Calu3 (cell line): Measurements from ENCODE around the gene DDX10. TPM values are rescaled to one million over a fixed set of nuclear protein-coding genes. Genes with fewer than 3 reads are reported as not detected.

Source experiments
- BruUV-seq: library from RNA; stranded (reverse); fragments of 400-500 nt; replicated peaks from 2 replicates; lab custom pipeline; 2021; lab: Mats Ljungman, UMichigan
- CTCF ChIA-PET: fragments of 300-600 bp; sonication (Branson Sonifier 250); formaldehyde crosslinking; loops from one replicate; lab custom pipeline; 2022; ENCODE audit warnings: antibody characterized with exemption; lab: Charles Lee
- DNase-seq: peaks from one replicate; pipeline ENCODE4 v3.0.0; 2022
- H3K27ac Mint-ChIP-seq: one replicate; pipeline ENCODE4 v1.8.0; 2022; ENCODE audit warnings: mixed read lengths; ENCODE audit not compliant: unreplicated experiment
- H3K27me3 Mint-ChIP-seq: one replicate; pipeline ENCODE4 v1.8.0; 2022; ENCODE audit warnings: mixed read lengths; ENCODE audit not compliant: unreplicated experiment
- H3K36me3 Mint-ChIP-seq: one replicate; pipeline ENCODE4 v1.8.0; 2022; ENCODE audit warnings: mild to moderate bottlenecking, moderate library complexity, mixed read lengths; ENCODE audit not compliant: insufficient read depth, unreplicated experiment
- H3K4me1 Mint-ChIP-seq: one replicate; pipeline ENCODE4 v1.8.0; 2022; ENCODE audit warnings: mild to moderate bottlenecking, low read depth, mixed read lengths; ENCODE audit not compliant: unreplicated experiment
- H3K4me3 Mint-ChIP-seq: one replicate; pipeline ENCODE4 v1.8.0; 2022; ENCODE audit warnings: mild to moderate bottlenecking, low read depth, moderate library complexity, mixed read lengths; ENCODE audit not compliant: unreplicated experiment
- H3K9me3 Mint-ChIP-seq: one replicate; pipeline ENCODE4 v1.8.0; 2022; ENCODE audit warnings: low read depth, mixed read lengths; ENCODE audit not compliant: unreplicated experiment
- CTCF ChIP-seq: fragments of 200-600 bp; IDR thresholded peaks from one replicate; pipeline ENCODE4 v1.8.0; 2022; ENCODE audit warnings: antibody characterized with exemption; ENCODE audit not compliant: unreplicated experiment
- intact Hi-C: fragments of 100-400 bp; cut with micrococcal nuclease; formaldehyde crosslinking; loops from one replicate; pipeline ENCODE4 v1.10.0; 2022; ENCODE audit not compliant: unreplicated experiment
- total RNA-seq: library from RNA; stranded (reverse); gene quantifications from 2 replicates; pipeline ENCODE4 v1.2.3, GENCODE V29; 2022

Gene DDX10
- total RNA-seq, 1 experiment from 2014 or later = 31.2 TPM

DNA sequence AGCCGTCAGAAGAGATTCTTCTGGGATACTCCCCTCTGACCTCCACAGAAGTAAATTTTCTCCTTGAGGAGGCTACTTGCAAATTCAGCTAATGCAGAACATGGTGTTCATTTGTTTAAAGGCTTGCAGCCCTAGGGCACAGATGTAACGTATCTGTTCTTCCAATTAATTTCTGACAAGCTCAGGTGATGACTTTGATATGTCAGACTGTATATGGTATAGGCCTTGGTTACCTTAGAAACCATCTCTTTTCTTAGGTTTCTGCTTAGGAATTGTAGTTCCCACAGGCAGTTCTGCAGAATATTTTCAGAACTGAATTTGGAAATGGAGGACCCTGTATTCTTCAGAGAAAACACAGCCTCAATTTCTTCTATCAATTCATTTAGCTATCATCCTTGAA lies 117.1 kb downstream of the DDX10 start:
- intact Hi-C loops = loop anchor here (10.0 kb wide), 1 partner anchor 93 kb away; no protein-coding TSS in a partner anchor
- Mint-ChIP-seq H3K9me3 (peaks cover 5% of the 10 kb centered on the region), H3K4me1 (peaks cover 31% of the 10 kb centered on the region), H3K27ac (no peak overlapping the region), H3K4me3 (no peak overlapping the region), H3K27me3 (no peaks in the 10 kb centered on the region), H3K36me3 (no peaks in the 10 kb centered on the region)
- BruUV-seq = no TSS peak
- CTCF ChIA-PET = no interaction called here
- TF ChIP-seq CTCF = no peak
- no peak for DNase-seq

DNA sequence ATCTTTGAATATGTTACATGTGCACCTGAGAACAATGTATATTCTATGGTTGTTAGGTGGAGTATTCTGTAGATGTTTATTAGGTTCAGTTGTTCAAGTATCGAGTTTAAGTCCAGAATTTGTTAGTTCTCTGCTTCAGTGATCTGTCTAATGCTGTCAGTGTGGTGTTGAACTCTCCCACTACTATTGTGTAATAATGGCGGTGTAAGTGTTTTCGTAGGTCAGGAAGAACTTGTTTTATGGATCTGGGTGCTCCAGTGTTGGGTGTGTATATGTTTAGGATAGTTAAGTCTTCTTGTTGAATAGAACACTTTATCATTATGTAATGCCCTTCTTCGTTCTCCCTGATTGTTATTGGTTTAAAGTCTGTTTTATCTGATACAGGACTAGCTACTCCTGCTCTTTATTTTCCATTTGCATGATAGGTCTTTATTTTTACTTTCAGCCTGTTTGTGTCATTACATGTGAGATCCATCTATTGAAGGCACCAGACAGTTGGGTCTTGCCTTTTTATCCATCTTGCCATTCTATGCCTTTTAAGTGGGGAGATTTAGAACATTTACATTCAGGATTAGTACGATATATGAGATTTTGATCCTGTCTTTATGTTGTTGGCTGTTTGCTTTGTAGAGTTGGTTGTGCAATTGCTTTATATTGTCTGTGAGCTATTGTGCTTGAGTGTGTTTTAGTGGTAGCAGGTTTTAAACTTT lies 121.6 kb downstream of the DDX10 start:
- Mint-ChIP-seq H3K27ac (peak overlapping the region; percentile 9), H3K36me3 (no peaks in the 10 kb centered on the region), H3K9me3 (peaks cover 3% of the 10 kb centered on the region), H3K27me3 (no peaks in the 10 kb centered on the region), H3K4me1 (peaks cover 36% of the 10 kb centered on the region), H3K4me3 (no peak overlapping the region)
- no peak for DNase-seq
- TF ChIP-seq CTCF = no peak
- CTCF ChIA-PET = interaction anchor here (0.6 kb wide), 1 partner anchor 169 kb away, joined by 4 read pairs; no protein-coding TSS in a partner anchor
- intact Hi-C loops = loop anchor here (10.0 kb wide), 1 partner anchor 88 kb away; no protein-coding TSS in a partner anchor
- BruUV-seq = no TSS peak

GRCh38 chr11:108787105-108787504 lies 122.2 kb downstream of the DDX10 start:
- DNase-seq = no peak
- intact Hi-C loops = loop anchor here (10.0 kb wide), 1 partner anchor 88 kb away; no protein-coding TSS in a partner anchor
- no TSS peak for BruUV-seq

DNA sequence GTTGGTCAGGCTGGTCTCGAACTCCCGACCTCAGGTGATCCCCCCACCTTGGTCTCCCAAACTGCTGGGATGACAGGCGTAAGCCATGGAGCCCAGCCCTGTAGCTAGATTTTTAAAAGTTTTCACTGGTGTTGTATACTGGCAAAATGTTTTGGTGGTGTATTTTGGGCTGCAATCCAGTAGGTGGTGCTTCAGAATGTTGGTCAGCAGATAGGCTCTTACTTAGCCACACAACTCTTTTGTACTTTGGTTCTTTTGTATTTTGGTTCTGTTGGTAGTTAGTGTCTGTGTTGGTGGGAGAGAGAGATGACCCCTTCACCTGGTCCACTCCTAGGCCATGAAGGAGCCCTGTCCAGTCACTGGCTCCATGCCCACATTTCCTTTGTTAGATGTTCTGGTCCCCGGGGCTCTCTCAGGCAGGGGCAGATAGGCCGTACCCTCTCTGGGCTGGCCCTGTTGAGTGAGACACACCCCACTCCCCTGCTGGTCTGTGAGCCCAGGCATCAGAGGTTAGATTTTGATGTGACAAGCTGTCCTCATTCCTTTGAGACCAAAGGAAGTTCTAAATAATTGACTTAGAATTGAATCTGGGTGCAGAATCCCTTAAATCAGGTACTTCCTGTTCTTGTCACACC lies 123.8 kb downstream of the DDX10 start:
- TF ChIP-seq CTCF = no peak
- intact Hi-C loops = loop anchor here (10.0 kb wide), 1 partner anchor 86 kb away; no protein-coding TSS in a partner anchor
- H3K27me3 Mint-ChIP-seq = no peaks in the 10 kb centered on the region
- no peak overlapping the region for H3K4me3 Mint-ChIP-seq
- no peaks in the 10 kb centered on the region for H3K36me3 Mint-ChIP-seq
- no TSS peak for BruUV-seq
- peaks cover 3% of the 10 kb centered on the region for H3K9me3 Mint-ChIP-seq
- peak; percentile 6 for DNase-seq
- peaks cover 36% of the 10 kb centered on the region for H3K4me1 Mint-ChIP-seq
- CTCF ChIA-PET = no interaction called here
- H3K27ac Mint-ChIP-seq = no peak overlapping the region

More at GRCh38 chr11:108787105-108787504, 122.2 kb downstream of the DDX10 start:
- Mint-ChIP-seq H3K27me3 (no peaks in the 10 kb centered on the region), H3K27ac (peak overlapping the region; percentile 9), H3K4me3 (no peak overlapping the region), H3K4me1 (peaks cover 36% of the 10 kb centered on the region), H3K9me3 (peaks cover 3% of the 10 kb centered on the region), H3K36me3 (no peaks in the 10 kb centered on the region)
- TF ChIP-seq CTCF = no peak
- CTCF ChIA-PET = no interaction called here
